GM18519 (cell line): Measurements from ENCODE around the gene SYT7.

Source experiments
- ATAC-seq: cut with Tn5 transposase; IDR thresholded peaks from one replicate; pipeline ENCODE4 v1.9.1; 2021; ENCODE audit warnings: mild to moderate bottlenecking, moderate library complexity; ENCODE audit not compliant: unreplicated experiment, low FRiP score

Gene SYT7

DNA sequence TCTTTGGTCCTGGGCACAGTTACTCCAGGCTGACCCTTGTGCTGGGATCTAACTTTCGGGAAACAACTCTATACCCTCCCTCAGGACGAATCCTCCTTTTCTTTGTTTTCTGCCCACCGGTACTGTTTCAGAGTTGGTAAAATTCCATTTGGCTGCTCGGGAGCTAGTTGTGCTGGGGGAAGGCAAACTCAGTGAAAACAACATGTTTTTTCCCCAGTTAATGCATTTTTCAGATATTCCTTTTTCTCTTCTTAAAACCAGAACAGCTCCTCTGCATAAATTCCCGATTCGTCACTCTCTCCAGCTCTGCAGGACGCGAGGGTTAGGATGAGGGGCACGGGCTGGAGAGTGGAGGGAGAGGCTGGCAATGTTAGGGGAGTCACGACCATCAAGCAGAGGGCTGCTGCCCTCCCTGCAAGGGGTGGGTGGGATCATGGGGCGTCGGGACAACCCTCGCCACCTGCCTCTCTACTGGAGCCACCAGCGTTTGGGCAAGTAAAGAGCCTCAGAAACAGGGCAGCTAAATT lies 41.0 kb downstream of the SYT7 start:
- ATAC-seq, result no peak

DNA sequence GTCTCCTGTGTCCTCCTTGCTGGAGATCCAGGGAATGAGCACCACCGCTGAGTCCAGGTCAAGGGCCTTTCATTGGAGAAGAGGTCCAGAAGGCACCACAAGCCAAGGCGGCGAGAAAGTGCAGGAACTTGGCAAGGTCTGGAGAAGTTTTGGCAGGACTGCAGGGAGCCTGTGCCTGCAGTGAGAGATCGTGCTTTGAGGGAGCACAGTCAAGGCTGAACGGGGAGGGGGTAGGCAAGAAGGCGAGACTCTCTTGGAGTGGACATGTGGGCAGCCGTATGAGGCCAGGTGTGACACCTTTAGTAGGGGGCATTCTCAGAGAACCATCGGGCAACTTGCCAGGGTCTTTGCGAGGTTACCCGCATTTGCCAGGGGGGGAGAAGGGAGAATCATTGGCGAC lies 41.9 kb downstream of the SYT7 start:
- ATAC-seq, result no peak

DNA sequence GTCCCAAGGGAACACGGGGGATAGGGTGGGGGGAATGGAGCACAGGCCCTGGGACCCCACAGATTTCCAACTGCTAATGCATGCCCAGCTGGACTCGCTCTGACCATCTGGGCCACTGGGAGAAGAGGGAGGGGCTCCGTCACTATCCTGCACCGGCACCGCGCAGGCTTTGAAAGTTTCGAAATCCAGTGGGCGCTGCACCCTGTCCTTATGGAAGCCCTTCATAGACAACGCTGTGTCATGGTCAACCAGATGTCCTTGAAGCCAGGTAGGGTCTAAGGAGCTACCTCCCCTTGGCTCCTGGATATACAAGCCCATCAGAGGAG lies 42.3 kb downstream of the SYT7 start:
- ATAC-seq, result no peak

DNA sequence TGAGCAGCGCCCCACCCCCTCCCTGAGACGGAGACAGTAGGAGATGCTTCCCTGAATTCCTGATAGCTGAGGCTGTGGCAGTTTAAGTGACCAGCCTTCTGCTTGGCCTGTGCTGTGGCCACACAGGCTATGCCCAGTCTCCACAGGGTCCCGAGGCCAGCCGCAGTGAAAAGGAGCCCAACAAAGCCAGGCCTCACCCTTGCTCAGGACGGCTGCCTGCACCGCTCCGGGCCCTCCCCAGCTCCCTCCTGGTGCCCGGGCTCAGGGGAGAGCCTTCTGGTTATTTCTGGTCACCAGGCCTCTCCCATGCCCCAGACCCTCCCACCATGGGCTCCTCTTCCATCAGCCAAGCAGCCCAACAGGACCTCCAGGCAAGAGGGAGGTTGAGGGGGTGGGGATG lies 43.5 kb downstream of the SYT7 start:
- ATAC-seq, result no peak

DNA sequence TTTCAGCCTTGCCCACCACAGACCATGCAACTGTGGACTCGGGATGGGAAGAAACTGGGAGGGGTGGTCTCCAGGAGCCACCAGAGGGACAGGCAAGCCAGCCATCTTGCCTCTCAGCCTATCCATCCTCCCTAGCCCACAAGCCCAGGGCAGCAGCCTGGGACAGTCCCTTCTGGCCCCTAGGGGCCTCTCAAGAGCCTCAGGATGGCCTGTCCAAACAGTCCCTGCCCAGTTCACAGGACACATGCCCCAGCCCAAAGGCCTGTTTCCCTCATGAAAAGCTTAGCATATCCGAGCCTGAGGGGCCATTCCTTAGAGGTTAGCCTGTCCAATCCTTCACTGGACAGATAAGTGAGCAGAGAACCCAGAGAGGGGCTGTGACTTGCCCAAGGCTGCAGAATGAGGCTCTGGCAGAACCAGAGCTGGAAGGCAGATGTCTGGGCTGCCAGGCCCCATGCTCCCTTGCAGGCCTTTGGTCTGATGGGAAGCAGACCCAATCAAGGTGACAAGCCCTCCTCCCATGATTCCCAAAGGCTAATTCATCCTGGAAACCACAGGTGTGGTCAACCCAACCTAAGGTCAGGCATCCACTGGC lies 44.1 kb downstream of the SYT7 start:
- no peak for ATAC-seq

DNA sequence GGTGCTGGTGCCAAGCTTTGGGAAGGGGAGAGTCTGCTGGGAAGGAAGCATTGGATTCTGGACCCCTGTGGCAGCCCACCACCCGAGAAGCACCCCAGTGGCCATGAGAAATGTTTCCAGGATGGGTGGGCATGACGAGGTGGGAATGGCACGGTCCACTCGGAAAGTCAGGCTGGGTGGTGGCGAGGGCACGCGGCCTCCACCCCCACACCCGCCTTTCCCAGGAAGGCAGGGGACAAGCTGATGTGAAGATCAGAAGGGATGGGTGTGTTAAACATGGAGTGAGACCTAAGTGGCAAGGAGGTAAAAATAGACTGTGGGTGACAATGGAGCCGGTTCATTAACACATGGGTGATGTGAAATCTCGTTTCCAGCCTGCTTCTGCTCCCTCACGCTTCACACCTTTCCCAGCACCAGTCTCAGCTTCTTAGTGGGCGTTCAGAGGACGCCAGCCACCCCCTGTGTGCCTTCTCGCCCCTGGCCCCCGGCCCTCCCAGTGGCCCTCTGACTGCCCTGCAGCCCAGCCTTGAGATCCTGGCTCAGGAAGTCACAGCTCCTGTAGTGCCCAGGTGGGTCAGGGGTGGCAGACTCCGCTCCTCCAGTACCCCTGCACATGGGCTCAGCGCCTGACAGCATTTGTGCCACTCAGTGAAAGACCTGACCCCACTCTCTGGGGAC lies 44.7 kb downstream of the SYT7 start:
- no peak for ATAC-seq

DNA sequence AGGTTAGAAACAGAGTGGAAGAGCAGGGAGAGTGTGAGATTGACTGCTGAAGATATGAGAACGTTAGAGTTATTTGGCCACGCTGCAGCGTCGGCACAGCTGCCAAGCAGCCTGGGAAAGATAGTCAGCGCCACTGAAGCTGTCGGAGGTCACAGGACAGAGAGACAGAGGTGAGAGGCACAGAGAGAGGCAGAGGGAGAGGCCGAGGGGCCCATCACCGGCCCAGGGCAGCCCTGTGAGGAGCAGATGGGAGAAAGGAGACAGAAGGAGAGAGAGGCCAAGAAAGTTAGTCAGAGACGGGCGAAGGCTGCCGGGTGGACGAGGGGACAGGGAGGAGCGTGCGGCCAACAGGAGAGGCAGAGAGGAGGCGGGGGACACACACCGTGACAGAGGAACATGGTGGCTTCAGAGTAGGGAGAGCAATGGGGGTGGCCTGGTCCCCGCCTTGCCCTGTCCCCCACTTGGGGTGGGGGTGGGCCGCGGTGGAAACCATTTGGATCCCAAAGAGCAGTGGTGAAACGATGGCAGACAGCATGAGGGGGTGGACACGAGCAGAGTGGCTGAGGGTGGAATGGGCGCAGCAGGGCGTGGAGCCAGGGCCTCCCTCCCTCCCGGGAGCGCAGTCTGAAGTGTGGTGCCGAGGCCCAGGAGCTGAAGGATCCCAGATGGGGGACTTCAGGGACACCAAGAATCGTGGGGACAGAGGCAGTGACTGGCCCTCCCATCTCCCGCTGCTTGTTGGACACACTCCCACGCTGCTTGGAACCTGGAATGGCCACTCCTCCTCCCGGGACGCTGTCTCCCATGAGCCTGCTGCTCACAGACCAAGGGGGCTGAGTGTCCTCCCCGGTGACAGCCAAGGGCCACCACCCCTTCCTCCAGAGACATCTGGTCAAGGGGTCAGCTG lies 45.7 kb downstream of the SYT7 start:
- no peak for ATAC-seq

DNA sequence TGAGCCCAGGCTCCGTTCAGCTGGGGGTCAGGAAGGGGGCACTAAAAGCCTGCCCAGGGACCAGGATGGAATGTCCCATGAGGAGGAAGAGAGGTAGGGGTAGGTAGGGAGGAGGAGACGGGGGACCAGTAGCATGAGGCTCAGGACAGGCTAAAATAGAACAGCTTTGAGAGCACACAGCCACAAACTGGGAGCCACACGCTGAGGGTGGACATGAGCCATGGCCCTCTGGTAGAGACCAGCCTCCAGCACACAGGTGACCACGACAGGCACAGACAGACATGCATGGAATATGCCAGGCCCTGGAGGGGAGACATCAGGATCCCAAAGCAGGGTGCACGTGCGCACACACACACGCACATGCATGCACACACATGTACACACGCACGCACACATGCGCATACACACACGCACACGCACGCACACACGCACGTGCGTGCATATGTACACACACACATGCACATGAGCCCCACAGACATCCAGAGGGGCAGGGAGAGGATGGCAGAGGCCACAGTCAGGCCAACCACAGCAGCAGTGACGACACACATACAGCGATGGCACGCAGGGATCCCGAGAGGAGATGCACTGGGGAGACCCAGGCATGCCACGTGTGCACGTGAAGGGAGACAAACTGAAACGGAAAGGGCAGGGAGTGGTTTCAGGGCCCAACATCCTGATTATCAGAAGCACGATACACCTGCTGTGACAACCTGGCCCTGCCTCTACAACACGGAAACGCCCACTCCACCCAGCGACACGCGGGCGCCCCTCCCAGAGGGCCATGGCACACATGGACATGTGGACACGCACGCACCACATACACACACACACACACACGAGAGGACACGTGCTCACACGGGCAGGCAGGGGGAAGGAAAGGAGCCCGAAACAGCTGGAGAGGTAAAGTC lies 46.6 kb downstream of the SYT7 start:
- no peak for ATAC-seq

DNA sequence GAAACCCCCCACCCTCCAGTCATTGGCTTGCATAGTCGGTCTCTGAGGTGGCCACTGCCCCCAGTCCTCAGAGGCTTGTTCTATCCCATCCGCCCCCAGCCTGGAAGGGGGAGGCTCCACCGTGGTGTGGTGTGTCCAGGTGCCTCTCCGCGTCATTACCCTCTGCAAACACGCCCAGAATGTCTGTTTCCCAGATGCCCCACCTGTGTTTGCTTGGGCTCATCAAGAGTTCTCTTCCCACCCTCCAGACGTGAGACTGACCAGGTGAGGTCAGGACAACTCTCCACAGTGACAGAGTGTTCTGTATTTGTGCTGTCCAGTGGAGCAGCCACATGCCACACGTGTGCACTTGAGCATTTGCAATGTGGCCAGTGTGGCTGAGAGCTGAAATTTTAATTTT lies 47.5 kb downstream of the SYT7 start:
- no peak for ATAC-seq

DNA sequence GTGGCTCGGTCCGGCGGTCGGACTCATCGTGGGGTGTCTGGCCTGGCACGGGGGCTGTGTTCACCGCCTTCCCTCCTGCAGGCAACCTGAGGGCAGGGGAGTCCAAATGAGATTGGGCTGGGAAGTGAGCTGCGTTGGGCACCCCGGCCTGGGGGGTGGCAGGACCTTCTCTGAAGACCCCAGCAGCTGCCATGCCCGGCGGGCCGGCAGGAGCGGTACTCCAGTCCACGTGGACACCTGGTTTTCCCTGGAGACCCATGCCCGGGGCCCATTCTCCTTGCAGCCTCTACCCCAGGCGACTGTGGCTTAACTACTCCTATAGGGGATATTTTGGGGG lies 47.9 kb downstream of the SYT7 start:
- ATAC-seq, result no peak

DNA sequence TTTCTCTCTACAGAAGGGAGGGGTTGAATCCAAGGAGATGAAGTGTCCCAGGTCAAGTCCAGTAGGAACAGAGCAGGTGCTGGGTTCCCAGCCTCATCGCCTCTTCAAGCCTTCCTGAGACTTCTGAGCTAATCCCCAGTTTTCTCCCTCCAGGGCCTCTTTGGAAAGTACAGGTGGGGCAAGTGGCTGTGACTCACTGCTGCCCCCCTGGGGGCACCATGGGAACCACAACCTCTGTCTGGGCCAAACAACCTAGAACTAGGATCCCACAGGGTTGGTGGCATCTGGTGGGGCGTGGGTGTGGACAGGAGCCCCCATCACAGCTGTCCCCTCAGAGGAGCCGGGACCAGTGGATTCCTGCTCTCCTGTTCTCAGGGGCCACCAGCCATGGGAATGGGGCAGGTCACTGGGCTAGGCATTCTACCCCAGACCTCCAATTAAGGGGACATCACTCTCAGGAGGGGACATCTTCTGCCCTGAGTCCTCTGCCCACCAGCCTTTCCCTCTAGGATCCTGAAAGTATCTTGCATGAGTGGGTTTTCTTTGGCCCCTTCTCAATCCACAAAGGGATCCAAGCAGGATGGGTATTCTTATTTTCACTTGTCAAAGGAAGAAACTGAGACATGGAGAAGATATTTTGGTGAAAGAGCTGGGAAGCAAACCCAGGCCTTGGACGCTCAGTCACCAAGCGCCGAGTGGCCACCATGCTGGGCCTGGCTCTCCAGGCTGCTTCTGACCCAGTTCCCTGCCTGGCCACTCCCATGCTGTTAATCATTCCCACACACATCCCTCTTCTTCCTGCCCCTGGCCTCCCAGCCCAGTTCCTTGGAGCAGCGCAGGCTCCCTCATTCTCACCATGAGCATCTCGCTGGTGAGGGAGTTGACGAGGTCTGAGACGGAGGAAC lies 48.5 kb downstream of the SYT7 start:
- ATAC-seq, result no peak

DNA sequence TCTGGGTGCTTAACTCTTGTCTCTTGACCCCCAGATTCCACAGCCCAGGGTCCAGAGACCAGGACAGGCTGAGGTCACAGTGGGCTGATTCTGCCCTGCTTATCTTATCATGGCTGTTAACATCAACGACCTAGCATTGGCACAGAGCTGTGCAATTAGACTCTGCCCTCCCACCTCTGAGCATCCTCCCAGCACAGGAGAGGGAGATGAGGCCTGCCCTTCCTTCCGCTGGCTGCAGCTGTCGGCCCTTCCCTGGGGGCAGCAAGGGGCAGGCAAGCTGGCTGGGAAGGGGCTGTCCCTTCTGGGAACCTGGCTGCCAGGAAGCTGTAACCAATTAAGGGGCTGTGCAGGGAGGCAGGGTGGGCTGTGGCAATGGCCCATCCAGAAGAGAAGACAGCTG lies 49.8 kb downstream of the SYT7 start:
- ATAC-seq, result no peak

DNA sequence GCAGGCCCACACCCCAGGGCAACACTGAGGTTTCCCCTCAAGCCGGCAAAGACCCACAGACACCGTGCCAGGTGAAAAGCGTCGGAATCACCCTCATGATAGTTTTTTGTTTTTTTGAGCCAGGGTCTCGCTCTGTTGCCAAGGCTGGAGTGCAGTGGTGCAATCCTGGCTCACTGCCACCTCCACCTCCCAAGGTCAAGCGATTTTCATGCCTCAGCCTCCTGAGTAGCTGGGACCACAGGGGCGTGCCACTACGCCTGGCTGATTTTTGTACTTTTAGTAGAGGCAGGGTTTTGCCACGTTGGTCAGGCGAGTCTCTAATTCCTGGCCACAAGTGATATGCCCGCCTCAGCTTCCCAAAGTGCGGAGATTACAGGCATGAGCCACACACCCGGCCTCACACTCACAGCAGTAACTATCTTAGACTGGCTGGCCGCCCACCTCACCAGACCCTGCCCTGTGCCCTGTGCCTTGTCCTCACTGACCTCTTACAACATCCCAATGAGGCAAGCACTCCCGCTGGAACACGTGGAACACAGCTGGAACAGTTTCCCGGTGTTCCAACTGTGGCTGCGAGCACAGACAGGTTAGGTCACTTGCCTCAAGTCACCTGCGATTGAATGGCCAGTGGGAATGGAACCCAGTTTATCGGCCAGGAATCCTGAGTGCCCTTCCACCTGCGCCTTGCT lies 51.2 kb downstream of the SYT7 start:
- ATAC-seq, result no peak

DNA sequence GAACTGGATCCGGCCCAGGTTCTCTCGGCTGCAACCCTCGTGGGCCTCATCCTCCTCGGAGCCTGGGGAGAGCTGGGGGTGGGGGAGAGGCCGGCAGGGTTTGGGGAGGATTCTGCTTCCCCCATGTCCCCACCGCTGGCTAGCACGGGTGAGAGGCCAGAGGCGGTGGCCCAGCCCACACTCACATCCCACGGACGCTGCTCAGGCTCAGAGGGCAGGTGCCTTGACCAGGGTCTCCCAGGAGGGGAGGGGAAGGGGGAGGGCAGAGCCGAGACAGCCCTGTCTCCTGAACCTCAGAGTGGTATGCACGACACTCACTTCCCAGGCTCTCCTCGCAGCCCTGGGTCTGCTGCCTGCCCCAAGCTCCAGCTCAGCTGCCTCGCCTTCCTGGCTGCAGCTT lies 52.8 kb downstream of the SYT7 start:
- no peak for ATAC-seq

DNA sequence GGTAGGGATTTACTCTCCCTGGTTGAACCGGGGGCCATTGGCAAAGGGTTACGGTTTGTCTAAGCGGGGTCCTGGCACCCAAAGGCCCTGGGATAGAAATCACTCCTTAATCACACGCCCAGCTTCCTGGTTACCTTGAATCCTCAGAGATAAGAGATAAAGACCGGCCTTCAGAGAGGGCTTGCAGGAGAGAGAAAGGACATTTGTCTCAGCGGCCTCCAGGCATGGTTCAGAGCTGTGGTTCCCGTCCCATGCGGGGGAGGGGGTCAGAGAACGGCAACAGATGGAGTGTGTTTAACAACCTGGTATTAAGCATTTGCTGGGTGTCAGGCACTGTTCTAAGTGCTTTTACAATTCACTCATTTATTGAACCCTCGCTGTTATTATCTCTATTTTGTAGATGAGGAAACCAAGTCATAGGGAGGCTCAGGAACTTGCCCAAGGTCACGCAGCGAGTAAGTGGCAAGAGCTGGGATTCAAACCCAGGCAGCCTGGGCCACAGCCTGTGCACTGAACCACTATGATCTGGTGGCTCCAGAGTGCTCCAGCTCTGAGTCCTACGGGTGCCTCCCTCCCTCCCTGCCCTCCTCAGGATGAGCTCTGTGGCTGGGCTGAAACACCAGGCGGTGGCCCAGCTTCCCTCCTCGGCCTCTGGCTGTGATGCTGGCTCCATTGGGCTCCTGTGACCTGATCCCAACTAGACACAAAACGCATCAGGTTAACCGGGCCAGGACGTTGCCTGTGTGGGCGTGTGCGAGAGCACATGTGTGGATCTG lies 53.7 kb downstream of the SYT7 start:
- ATAC-seq, result no peak

DNA sequence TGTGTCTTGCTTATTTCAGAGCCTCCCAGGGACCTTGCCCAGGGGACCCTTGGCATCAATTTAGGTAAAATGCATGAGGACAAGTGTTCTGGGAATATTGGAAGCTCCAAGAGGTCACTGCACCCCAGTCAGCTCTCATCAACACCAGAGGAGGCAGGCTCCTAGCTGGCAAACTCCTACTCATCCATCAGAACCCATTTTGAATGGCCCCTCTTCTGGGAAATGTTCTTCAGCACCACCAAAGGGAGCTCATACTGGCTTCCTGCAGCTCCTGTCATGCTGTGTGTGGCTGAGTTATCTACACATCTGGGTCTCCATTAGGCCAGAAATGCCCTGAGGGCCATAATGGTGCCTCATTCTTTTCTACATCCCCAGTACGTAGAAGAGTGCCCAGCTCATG lies 54.6 kb downstream of the SYT7 start:
- no peak for ATAC-seq

DNA sequence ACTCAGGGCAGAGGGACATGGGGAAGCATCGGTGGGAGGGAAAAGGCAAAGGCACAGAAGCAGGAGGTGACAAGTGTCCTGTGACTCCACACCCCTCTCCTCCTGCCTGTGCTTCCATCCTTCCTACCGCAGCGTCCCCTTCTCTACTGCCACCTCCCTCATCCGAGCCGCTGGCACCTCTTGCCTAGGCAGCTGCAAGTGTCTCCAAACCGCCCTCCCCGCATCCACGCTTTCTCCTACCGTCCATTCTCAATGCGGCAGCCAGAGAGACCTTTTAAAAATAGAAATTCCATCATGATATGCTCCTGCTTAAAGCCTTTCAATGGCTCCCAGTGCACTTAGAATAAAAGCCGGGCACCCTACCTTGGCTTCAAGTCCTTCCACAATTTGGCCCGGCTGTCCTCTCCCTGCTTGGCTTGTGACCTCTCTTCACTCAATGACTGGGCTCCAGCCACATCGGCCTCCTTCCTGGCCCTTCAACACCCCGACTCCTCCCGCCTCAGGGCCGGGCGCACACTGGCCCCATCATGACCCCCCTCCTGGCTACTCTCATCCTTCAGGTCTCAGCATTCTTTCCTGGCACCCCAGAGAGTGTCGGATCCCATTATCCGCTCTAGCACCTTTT lies 55.8 kb downstream of the SYT7 start:
- ATAC-seq, result no peak

DNA sequence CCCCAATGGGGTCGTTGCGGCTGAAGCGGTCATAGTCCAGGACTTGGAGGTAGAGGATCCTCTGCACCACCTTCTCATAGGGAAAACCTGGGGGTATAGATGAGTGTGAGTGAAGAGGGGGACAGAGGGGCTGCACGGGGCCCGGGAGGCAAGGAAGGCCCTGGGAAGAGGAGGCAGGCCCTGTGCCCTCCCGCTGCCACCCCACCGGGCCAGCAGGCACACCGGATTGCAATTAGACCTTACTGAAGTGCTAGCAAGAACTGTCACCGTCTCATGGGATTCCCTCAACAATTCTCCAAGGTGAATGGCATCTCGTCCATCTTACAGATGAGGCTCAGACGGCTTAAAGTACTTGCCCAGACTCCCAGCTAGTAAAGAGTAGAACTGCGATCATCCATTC lies 56.4 kb downstream of the SYT7 start:
- no peak for ATAC-seq
